ENCODE measurements around the gene CLDN9.

The CLDN9 gene, protein sequence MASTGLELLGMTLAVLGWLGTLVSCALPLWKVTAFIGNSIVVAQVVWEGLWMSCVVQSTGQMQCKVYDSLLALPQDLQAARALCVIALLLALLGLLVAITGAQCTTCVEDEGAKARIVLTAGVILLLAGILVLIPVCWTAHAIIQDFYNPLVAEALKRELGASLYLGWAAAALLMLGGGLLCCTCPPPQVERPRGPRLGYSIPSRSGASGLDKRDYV

GRCh38 chr16:3012828-3013420 is at the start of gene CLDN9:
CLDN9 (plus strand) TSS chr16:3012923; CDS start chr16:3013363, 440 bp downstream.
- no peak for DNase-seq

DNA sequence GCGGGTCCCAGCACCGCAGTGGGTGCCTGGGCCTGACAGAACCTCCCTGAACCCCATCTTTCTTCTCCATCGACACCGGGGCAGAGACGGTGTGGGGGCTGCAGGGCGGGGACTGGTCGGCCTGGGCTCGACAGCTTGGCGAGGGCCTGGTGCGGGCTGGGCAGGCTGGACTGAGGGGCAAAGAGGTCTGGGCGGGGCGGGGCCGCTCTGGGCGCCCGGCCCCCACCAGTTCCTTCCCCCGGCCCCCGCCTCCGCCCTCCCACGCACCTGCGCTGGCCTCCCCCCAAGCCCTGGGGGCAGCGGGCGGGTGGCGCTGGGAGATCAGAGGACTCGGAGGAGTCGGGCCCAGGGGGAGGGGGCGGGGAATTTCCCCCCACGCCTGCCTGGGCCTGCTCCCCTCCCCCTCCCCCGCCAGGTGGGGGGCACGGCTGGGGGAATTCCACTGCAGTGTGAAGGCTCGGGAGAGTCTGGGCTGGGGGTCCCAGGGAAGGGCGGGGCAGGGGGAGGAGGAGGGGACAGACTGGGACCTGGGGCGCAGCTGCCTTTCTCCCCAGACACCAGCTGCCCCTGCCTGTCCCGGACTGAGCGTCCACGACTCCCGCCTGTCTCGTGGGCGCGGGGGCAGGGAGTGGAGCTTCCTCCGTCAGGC is 49.5 kb upstream of the CLDN9 start:
- peak; percentile 19 for DNase-seq

DNA sequence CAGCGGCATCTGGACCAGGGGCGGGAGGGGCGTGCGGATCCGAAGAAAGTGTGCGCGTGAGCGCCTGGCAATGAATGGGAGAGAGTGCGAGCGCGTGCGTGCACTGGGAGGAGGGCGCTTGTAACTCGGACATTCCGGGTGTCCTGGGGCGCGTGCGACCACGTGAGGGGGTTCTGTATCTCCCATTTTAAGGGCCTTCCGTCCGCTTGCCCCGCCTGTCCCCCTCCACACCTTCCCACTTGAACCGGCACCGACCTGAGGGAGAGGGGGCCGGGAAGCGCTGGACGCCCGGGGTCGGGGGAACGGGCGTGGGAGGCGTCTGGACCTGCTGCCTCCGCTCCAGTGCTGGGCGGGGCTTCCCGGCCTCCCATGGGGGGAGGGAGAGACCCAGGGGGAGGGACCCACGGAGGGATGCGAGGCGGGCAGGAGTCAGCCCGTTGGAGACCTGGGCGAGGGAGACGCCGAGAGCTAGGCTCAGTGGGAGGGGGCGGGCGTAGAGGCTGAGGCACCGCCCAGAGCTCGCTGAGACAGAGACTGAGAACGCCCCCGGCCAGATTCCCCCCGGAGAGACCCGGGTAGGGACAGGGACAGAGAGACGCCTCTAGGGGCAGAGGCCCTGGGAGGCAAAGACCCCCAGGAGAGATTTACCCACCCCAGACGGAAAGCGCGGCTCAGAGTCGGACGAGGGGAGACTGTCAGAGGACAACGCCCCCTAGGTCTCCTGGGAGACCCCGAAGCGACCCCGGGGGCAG is 48.8 kb upstream of the CLDN9 start, which contains the start of gene KREMEN2:
Gene KREMEN2, plus strand, starts transcription at position 553 of the 752 bp plus-strand sequence. CDS start 246 bp downstream, outside the sequence.
- DNase-seq: peak; percentile 67

DNA sequence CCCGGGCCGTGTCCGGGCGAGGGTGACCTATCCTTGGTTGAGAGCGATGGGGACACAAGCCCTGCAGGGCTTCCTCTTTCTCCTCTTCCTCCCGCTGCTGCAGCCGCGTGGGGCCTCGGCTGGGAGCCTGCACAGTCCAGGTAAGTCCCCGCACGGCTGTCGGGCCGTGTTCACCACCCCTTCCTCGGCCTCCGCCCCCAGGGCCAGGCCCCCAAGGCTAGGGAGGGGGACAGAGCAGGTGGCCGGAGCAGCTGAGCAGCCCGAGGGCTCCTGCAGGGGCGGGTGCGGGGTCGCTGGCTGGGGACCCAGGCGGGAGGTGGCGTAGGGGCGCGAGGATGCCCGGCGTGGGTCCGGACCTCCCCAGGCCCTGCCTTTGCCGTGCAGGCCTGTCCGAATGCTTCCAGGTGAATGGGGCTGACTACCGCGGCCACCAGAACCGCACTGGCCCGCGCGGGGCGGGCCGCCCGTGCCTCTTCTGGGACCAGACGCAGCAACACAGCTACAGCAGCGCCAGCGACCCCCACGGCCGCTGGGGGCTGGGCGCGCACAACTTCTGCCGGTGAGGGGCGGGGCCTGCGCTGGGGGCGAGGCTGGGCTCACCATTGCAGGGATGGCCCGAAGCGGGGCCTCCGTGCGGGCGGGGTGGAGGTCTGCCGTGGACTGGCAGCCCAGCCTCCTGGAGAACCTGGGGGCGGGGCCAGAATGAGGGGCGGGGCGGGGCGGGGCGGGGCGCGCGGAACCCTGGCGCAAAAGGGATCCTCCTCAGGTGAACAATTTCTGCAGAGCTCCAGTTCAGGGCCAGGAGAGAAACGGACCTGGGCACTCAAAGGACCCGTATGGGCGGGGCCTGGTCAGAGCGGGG is 48.0 kb upstream of the CLDN9 start:
- DNase-seq: peak; percentile 81

- DNase-seq: no peak
Observed at GRCh38 chr16:2966043-2966807, 46.5 kb upstream of the CLDN9 start.

GRCh38 chr16:2966808-2967191 is 45.9 kb upstream of the CLDN9 start:
- DNase-seq: peak; percentile 27

DNA sequence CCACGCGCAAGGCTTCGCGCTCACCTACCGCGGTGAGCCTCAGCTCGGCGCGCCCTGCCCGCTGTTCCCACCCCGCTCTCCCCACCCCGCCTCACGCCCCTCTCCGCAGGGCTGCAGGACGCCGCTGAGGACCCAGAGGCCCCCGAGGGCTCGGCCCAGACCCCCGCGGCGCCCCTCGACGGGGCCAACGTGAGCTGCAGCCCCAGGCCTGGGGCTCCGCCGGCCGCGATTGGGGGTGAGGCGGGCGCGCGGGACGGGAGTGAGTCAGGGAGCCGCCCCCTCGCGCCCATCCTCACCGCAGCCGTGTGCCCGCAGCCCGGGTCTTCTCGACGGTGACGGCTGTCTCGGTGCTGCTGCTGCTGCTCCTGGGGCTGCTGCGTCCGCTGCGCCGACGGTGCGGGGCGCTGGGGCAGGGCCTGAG is 45.5 kb upstream of the CLDN9 start:
- peak; percentile 23 for DNase-seq

DNA sequence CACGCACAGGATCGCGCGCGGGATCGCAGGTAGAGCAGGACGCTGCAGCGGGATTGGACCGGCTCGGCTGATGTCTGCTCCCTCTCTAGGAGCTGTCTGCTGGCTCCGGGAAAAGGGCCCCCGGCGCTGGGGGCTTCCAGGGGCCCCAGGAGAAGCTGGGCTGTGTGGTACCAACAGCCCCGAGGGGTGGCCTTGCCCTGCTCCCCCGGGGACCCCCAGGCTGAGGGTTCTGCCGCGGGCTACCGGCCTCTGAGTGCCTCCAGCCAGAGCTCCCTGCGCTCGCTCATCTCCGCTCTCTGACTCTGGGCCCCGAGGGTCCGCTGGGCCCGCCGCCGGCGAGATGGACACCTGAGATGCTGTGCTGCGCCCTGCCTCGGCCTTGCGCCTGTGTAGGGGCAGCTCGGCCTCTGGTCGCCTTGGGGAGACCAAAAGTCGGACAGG is 45.0 kb upstream of the CLDN9 start:
- no peak for DNase-seq

GRCh38 chr16:2968368-2968737 is 44.4 kb upstream of the CLDN9 start:
- DNase-seq: no peak

GRCh38 chr16:2968738-2969544 is 43.8 kb upstream of the CLDN9 start, which contains the start of gene PAQR4:
PAQR4 (plus strand) TSS chr16:2969348; CDS start chr16:2969675, 327 bp downstream.
- DNase-seq: peak; percentile 89

GRCh38 chr16:2969545-2970521 is 42.9 kb upstream of the CLDN9 start:
- DNase-seq: peak; percentile 91

GRCh38 chr16:2970563-2970962 is 42.2 kb upstream of the CLDN9 start:
- peak; percentile 22 for DNase-seq

- peak; percentile 27 for DNase-seq
Observed at GRCh38 chr16:2971134-2971984, 41.4 kb upstream of the CLDN9 start.

DNA sequence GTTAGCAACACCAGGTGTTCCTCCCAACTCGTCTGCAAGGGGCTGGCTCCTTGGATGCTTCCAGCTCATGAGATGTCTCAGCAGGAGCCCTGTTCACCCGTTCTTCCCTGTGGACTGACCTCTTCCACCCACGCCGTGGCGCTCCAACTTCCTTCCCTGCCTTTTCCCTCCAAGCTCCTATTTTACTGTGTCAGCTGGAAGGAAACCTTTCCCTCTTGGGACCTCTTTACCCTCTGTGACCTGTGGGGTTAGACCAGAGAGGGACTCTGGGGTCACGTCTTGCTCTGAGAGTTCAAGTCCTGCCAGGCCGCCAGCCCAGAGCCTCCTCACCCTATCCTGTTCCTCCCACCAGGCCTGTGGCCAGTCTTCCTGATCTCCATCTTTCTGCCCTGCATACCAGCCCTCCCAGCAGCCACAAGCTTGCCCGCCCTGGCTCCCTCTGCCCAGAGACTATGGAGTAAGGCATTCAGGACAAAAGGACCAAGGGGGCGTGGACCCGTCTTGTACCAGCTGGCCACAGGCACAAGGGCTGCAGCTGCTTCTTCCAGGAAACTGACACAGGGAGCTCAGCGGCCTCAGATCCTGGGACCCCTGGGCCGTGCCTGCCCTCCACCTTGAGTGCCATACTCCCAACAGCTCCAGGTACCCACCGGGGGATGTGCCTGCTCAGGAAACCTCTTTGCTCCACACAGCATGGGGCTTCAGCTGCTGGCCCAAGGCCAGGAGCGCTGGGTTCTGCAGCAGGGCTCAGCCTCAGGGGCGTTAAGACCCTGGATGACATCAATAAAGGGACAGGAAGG is 40.5 kb upstream of the CLDN9 start:
- peak; percentile 13 for DNase-seq

- no peak for DNase-seq
Observed at GRCh38 chr16:2973093-2973492, 39.6 kb upstream of the CLDN9 start.

- DNase-seq: peak; percentile 12
Observed at GRCh38 chr16:2973605-2974318, 39.0 kb upstream of the CLDN9 start.

Data from stimulated activated CD4-positive, alpha-beta T cell treated with anti-CD3 and anti-CD28 coated beads, Interleukin-15, amount 100 ng/mL, for 24 hours (primary cell).